Measurements from ENCODE around the gene RMC1. TPM values are rescaled to one million over a fixed set of nuclear protein-coding genes. Genes with fewer than 3 reads are reported as not detected.
"Not testable (repeated sequence)": the region's sequence is repeated elsewhere in the genome, so short reads cannot be mapped to it uniquely, and the experiment has no call there.

Gene RMC1
- polyA plus RNA-seq, 3 donors, result 23.7 to 25.3 (median 24.0) TPM

GRCh38 chr18:23553887-23554286 is 50.6 kb downstream of the RMC1 start:
- DNase-seq (ENCODE audit: low read depth in 3 of 3, low spot score in 2 of 3), result no peak

- no peak for DNase-seq (ENCODE audit: low read depth in 3 of 3, low spot score in 2 of 3)
Measured at GRCh38 chr18:23556145-23556780, 53.0 kb downstream of the RMC1 start.

GRCh38 chr18:23557511-23557910 is 54.2 kb downstream of the RMC1 start:
- not testable (repeated sequence) for DNase-seq (ENCODE audit: low read depth in 3 of 3, low spot score in 2 of 3)

GRCh38 chr18:23560186-23560585 is 56.9 kb downstream of the RMC1 start:
- DNase-seq (ENCODE audit: low read depth in 3 of 3, low spot score in 2 of 3), result no peak

- no peak for DNase-seq (ENCODE audit: low read depth in 3 of 3, low spot score in 2 of 3)
Measured at GRCh38 chr18:23563377-23564043, 60.2 kb downstream of the RMC1 start.

- DNase-seq (ENCODE audit: low read depth in 3 of 3, low spot score in 2 of 3), result no peak
Measured at GRCh38 chr18:23565916-23566547, 62.7 kb downstream of the RMC1 start.

GRCh38 chr18:23567671-23568070 is 64.4 kb downstream of the RMC1 start:
- no peak for DNase-seq (ENCODE audit: low read depth in 3 of 3, low spot score in 2 of 3)

GRCh38 chr18:23568281-23569138 is 65.2 kb downstream of the RMC1 start:
- no peak for DNase-seq (ENCODE audit: low read depth in 3 of 3, low spot score in 2 of 3)

- no peak for DNase-seq (ENCODE audit: low read depth in 3 of 3, low spot score in 2 of 3)
Measured at GRCh38 chr18:23569299-23570063, 66.2 kb downstream of the RMC1 start.

- DNase-seq (ENCODE audit: low read depth in 3 of 3, low spot score in 2 of 3), result no peak
Measured at GRCh38 chr18:23570912-23571504, 67.7 kb downstream of the RMC1 start.

GRCh38 chr18:23572012-23572411 is 68.7 kb downstream of the RMC1 start:
- DNase-seq (ENCODE audit: low read depth in 3 of 3, low spot score in 2 of 3), result no peak

GRCh38 chr18:23572570-23572969 is 69.3 kb downstream of the RMC1 start:
- DNase-seq (ENCODE audit: low read depth in 3 of 3, low spot score in 2 of 3), result no peak

GRCh38 chr18:23573020-23573419 is 69.7 kb downstream of the RMC1 start:
- no peak for DNase-seq (ENCODE audit: low read depth in 3 of 3, low spot score in 2 of 3)

GRCh38 chr18:23573626-23574431 is 70.5 kb downstream of the RMC1 start:
- DNase-seq (ENCODE audit: low read depth in 3 of 3, low spot score in 2 of 3), result no peak

GRCh38 chr18:23574611-23575308 is 71.4 kb downstream of the RMC1 start:
- DNase-seq (ENCODE audit: low read depth in 3 of 3, low spot score in 2 of 3), result no peak

- no peak for DNase-seq (ENCODE audit: low read depth in 3 of 3, low spot score in 2 of 3)
Measured at GRCh38 chr18:23575309-23575651, 72.0 kb downstream of the RMC1 start.

- not testable (repeated sequence) for DNase-seq (ENCODE audit: low read depth in 3 of 3, low spot score in 2 of 3)
Measured at GRCh38 chr18:23577521-23577920, 74.2 kb downstream of the RMC1 start.

GRCh38 chr18:23578067-23578701 is 74.9 kb downstream of the RMC1 start:
- no peak for DNase-seq (ENCODE audit: low read depth in 3 of 3, low spot score in 2 of 3)

All from right renal cortex interstitium (tissue), 3 donors.